Transverse colon (tissue), 4 donors: Measurements from ENCODE around the gene CACTIN. TPM values are rescaled to one million over a fixed set of nuclear protein-coding genes. Genes with fewer than 3 reads are reported as not detected.

Experiments used
- DNase-seq: peaks from one replicate; pipeline ENCODE4 v3.0.0-alpha.2; 2019
- H3K27ac ChIP-seq, 4 donors: fragments of 200-600 bp; sonication (generic); 2 replicates each; pipeline ENCODE4 v1.5.1; 2016 to 2018; ENCODE audit warnings: inconsistent platforms in 4 of 4
- H3K27me3 ChIP-seq: fragments of 200-600 bp; sonication (generic); 2 replicates; pipeline ENCODE4 v1.5.1; 2017; ENCODE audit warnings: inconsistent platforms
- H3K36me3 ChIP-seq, 4 donors: fragments of 200-600 bp; sonication (generic); 2 replicates each; pipeline ENCODE4 v1.5.1; 2017 to 2019; ENCODE audit warnings: inconsistent platforms in 4 of 4
- H3K4me1 ChIP-seq, 4 donors: fragments of 200-600 bp; sonication (generic); 2 replicates each; pipeline ENCODE4 v1.5.1; 2017 to 2020; ENCODE audit warnings: inconsistent platforms in 4 of 4
- H3K4me3 ChIP-seq, 4 donors: fragments of 200-600 bp; sonication (generic); 1 replicate in 1 of 4; 2 replicates in 3 of 4; pipeline versions ENCODE4 v1.5.1 to v1.6.1; 2017 to 2019; ENCODE audit warnings: inconsistent platforms in 4 of 4
- H3K9me3 ChIP-seq, 2 donors: fragments of 200-600 bp; sonication (generic); 2 replicates each; pipeline ENCODE4 v1.5.1; 2017 to 2019; ENCODE audit warnings: inconsistent platforms in 2 of 2
- CTCF ChIP-seq, 5 experiments: fragments of 200-600 bp in 3 of 5; fragments of 450-650 bp in 2 of 5; sonication (generic) in 3 of 5; IDR thresholded peaks; 1 replicate in 2 of 5; 2 replicates in 3 of 5; pipeline ENCODE4 v1.5.1; 2016 to 2017; ENCODE audit warnings: antibody characterized with exemption in 5 of 5, inconsistent platforms in 3 of 5, mild to moderate bottlenecking in 2 of 5, moderate library complexity in 1 of 5
- EP300 ChIP-seq: sonication (generic); formaldehyde crosslinking; IDR thresholded peaks from one replicate; pipeline ENCODE4 v1.6.1; 2017; ENCODE audit warnings: antibody characterized with exemption, low read depth
- POLR2A ChIP-seq: fragments of 450-650 bp; IDR thresholded peaks from one replicate; pipeline ENCODE4 v1.6.1; 2016; ENCODE audit warnings: antibody characterized with exemption, mild to moderate bottlenecking, moderate library complexity
- POLR2AphosphoS5 ChIP-seq, 3 donors: sonication (generic); formaldehyde crosslinking; IDR thresholded peaks; one replicate each; pipeline ENCODE4 v1.6.1; 2016; ENCODE audit warnings: antibody characterized with exemption in 3 of 3
- WGBS, 2 donors: methylation state at CpG; one replicate each; pipeline ENCODE4 v1.1.5; 2018; ENCODE audit warnings: low coverage in 1 of 2; 5-methylcytosine and 5-hydroxymethylcytosine counted together
- in situ Hi-C, 4 donors: fragments of 200-750 bp; cut with MboI; loops; one replicate each; pipeline versions ENCODE4 v1.15.0 to v1.15.1; 2017; ENCODE audit warnings: low sequenced_read_pairs in 3 of 4, low pct_ligation_motif_present in 1 of 4, low pct_unique_long_range_greater_than_20kb in 1 of 4
- intact Hi-C: fragments of 100-400 bp; cut with DNase I; formaldehyde crosslinking; loops from one replicate; pipeline ENCODE4 v1.15.1; 2023; ENCODE audit warnings: low total_unique reads
- total RNA-seq, 4 donors: library from RNA; depleted of rRNA; stranded (reverse); fragments of >200 nt; gene quantifications; one replicate each; pipeline ENCODE4 v1.1.0, GENCODE V29; 2016

CACTIN gene
- total RNA-seq, 4 donors from 2014 or later = 21.9 to 88.4 (median 53.0) TPM

- DNase-seq = no peak
- no peak for TF ChIP-seq POLR2AphosphoS5 (IDR thresholded peaks at IDR 0.05)
- Histone ChIP-seq H3K27ac (no peak overlapping the region), H3K9me3 (no peaks in the 10 kb centered on the region), H3K27me3 (no peaks in the 10 kb centered on the region), H3K36me3 (peaks cover 0 to 34% (median 12%) of the 10 kb centered on the region in 4 donors), H3K4me1 (no peaks in the 10 kb centered on the region), H3K4me3 (no peak overlapping the region)
- 93% methylated on average over 36 of the region's 37 CpGs; no CpG with 5 or more reads in 1 of the 2 donors for WGBS, 2 donors
- intact Hi-C loops (no loop called here), in situ Hi-C loops (no loop called here)
Observed at GRCh38 chr19:3658870-3659745, 32.5 kb upstream of the CACTIN start.

GRCh38 chr19:3658004-3658869, 31.6 kb upstream of the CACTIN start:
- H3K27me3 ChIP-seq = no peaks in the 10 kb centered on the region
- no peak for DNase-seq
- in situ Hi-C loops (no loop called here), intact Hi-C loops (no loop called here)
- no peak overlapping the region for H3K27ac ChIP-seq
- H3K36me3 ChIP-seq = peaks cover 0 to 28% (median 13%) of the 10 kb centered on the region in 4 donors
- no peaks in the 10 kb centered on the region for H3K4me1 ChIP-seq
- TF ChIP-seq POLR2AphosphoS5 (IDR thresholded peaks at IDR 0.05) (no peak), EP300 (no peak), CTCF (IDR thresholded peaks at IDR 0.05) (no peak)
- no peaks in the 10 kb centered on the region for H3K9me3 ChIP-seq
- 90% methylated on average over 36 of the region's 39 CpGs; no CpG with 5 or more reads in 1 of the 2 donors for WGBS, 2 donors
- no peak overlapping the region for H3K4me3 ChIP-seq

GRCh38 chr19:3657395-3657769, 30.8 kb upstream of the CACTIN start:
- H3K4me3 ChIP-seq = no peak overlapping the region
- intact Hi-C loops (no loop called here), in situ Hi-C loops (no loop called here)
- H3K9me3 ChIP-seq = no peaks in the 10 kb centered on the region
- no peak for TF ChIP-seq EP300
- no peak for DNase-seq
- no peaks in the 10 kb centered on the region for H3K27me3 ChIP-seq
- WGBS, 2 donors = 98 to 100% methylated on average over 4 to 16 of the region's 16 CpGs
- peaks cover 0 to 34% (median 14%) of the 10 kb centered on the region in 4 donors for H3K36me3 ChIP-seq
- no peaks in the 10 kb centered on the region for H3K4me1 ChIP-seq
- H3K27ac ChIP-seq = no peak overlapping the region

GRCh38 chr19:3656747-3657394, 30.3 kb upstream of the CACTIN start:
- no peaks in the 10 kb centered on the region for H3K4me1 ChIP-seq
- no peak overlapping the region for H3K27ac ChIP-seq
- TF ChIP-seq POLR2AphosphoS5 (IDR thresholded peaks at IDR 0.05) = no peak
- TF ChIP-seq EP300 = no peak
- TF ChIP-seq POLR2A = no peak
- no peak for TF ChIP-seq CTCF (IDR thresholded peaks at IDR 0.05)
- intact Hi-C loops (no loop called here), in situ Hi-C loops (no loop called here)
- H3K36me3 ChIP-seq = peaks cover 0 to 33% (median 16%) of the 10 kb centered on the region in 4 donors
- no peak overlapping the region for H3K4me3 ChIP-seq
- DNase-seq = no peak
- no peaks in the 10 kb centered on the region for H3K9me3 ChIP-seq
- no peaks in the 10 kb centered on the region for H3K27me3 ChIP-seq
- WGBS, 2 donors = 99% methylated on average over 17 of the region's 19 CpGs; no CpG with 5 or more reads in 1 of the 2 donors
